Karpas-422 (cell line): ENCODE data around the gene SP5. TPM values are rescaled to one million over a fixed set of nuclear protein-coding genes. Genes with fewer than 3 reads are reported as not detected.
"Not testable (repeated sequence)": the region's sequence is repeated elsewhere in the genome, so short reads cannot be mapped to it uniquely, and the experiment has no call there.

Source experiments
- DNase-seq: peaks from one replicate; pipeline ENCODE4 v3.0.0-alpha.2; 2015
- H2AFZ ChIP-seq: fragments of 200-600 bp; sonication (generic); 2 replicates; pipeline ENCODE4 v1.6.1; 2014; ENCODE audit warnings: antibody characterized with exemption, low read length, mixed read lengths
- H3K27ac ChIP-seq: fragments of 200-600 bp; sonication (generic); 2 replicates; pipeline ENCODE4 v1.5.1; 2014; ENCODE audit warnings: mild to moderate bottlenecking, low read length, moderate library complexity
- H3K27me3 ChIP-seq: fragments of 200-600 bp; sonication (generic); 2 replicates; pipeline ENCODE4 v1.6.1; 2014; ENCODE audit warnings: low read length, mixed read lengths
- H3K36me3 ChIP-seq: fragments of 200-600 bp; sonication (generic); 2 replicates; pipeline ENCODE4 v1.6.1; 2014; ENCODE audit warnings: low read length, mixed read lengths; ENCODE audit not compliant: insufficient read depth
- H3K4me1 ChIP-seq: fragments of 200-600 bp; sonication (generic); 2 replicates; pipeline ENCODE4 v1.6.1; 2014; ENCODE audit warnings: mild to moderate bottlenecking, low read length, mixed read lengths
- H3K4me2 ChIP-seq: fragments of 200-600 bp; sonication (generic); 2 replicates; pipeline ENCODE4 v1.6.1; 2014; ENCODE audit warnings: low read length, low read depth, mild to moderate bottlenecking; ENCODE audit not compliant: poor library complexity, severe bottlenecking
- H3K4me3 ChIP-seq: fragments of 200-600 bp; sonication (generic); 2 replicates; pipeline ENCODE4 v1.5.1; 2014; ENCODE audit warnings: mild to moderate bottlenecking, antibody characterized with exemption, low read length, mixed read lengths
- H3K79me2 ChIP-seq: fragments of 200-600 bp; sonication (generic); 2 replicates; pipeline ENCODE4 v1.6.1; 2014; ENCODE audit warnings: mild to moderate bottlenecking, low read length, mixed read lengths
- H3K9ac ChIP-seq: fragments of 200-600 bp; sonication (generic); 2 replicates; pipeline ENCODE4 v1.6.0; 2014; ENCODE audit warnings: low read length
- H3K9me2 ChIP-seq: fragments of 200-600 bp; sonication (generic), shearing (Covaris generic); replicated peaks from 2 replicates; pipeline ENCODE4 v1.6.0; 2014; ENCODE audit warnings: mild to moderate bottlenecking, low read length, moderate library complexity; ENCODE audit not compliant: insufficient read depth
- H3K9me3 ChIP-seq: fragments of 300-700, 200-600 bp; sonication (generic); 2 replicates; pipeline ENCODE4 v1.6.1; 2014; ENCODE audit warnings: low read length, mixed read lengths
- H4K20me1 ChIP-seq: fragments of 200-600 bp; sonication (generic); 2 replicates; pipeline ENCODE4 v1.6.1; 2014; ENCODE audit warnings: mild to moderate bottlenecking, antibody characterized with exemption, low read length, low read depth; ENCODE audit not compliant: insufficient read depth
- total RNA-seq: library from RNA; depleted of rRNA; stranded (reverse); fragments of >200 nt; shearing (Covaris generic); gene quantifications from 2 replicates; pipeline ENCODE4 v1.2.3, GENCODE V29; 2014; ENCODE audit warnings: low replicate concordance; rRNA removed

SP5 gene
- not detected in 2 replicates for total RNA-seq

DNA sequence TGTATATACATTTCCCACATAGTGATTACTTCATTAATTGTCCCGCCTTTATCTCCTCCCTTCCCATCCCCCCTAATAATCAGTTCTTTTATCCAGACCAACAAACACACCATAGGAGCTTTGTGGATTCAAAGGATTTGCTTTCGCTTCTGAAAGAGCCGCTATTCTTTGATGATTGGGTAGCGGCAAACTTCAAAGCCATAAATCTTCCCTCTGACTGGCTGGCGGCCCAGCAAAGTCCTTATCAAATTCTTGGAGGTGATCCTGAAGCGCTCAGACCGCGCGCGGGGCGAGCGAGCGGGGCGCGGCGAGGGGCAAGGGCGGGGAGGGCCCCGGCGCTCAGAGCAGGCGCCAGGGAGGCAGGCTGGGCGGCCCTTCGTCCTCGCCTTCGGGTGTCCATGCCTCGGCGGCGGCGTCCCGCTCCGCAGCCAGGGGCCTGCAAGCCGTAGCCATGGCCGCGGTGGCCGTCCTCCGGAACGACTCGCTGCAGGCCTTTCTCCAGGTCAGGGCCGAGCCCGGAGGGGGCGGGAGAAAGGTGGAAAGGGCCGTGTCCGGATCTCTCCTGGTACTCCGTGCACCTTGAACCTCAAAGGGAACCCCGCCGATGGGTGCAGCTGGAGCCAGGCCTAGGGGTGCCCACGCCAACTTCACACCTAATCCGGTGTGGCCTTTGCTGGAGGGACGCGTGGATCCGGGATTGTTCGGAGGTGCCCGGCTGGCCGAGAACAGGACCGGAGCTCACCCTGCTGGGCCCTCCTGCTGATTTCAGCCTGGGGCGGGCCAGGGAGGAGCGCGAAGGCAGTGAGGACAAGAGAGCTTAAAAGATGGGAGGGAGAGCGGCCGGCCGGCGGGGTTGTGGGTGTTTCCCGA lies at the start of gene SP5:
Gene SP5 (plus strand): TSS at position 276 of the 870 bp plus-strand sequence. CDS start 176 bp downstream, at position 452.
- H3K27ac ChIP-seq = no peak within 1 kb of the TSS
- no peaks in the 10 kb centered on the region for H3K27me3 ChIP-seq
- no peaks in the 10 kb centered on the region for H3K4me1 ChIP-seq
- no peak within 1 kb of the TSS for H3K9ac ChIP-seq
- no peaks in the 10 kb centered on the region for H3K9me3 ChIP-seq
- H2AFZ ChIP-seq = no peak within 1 kb of the TSS
- H3K9me2 ChIP-seq = no peaks in the 10 kb centered on the region
- H3K4me2 ChIP-seq = no peak within 1 kb of the TSS
- no peaks in the 10 kb centered on the region for H3K36me3 ChIP-seq
- no peak within 1 kb of the TSS for H3K4me3 ChIP-seq
- no peaks in the 10 kb centered on the region for H4K20me1 ChIP-seq
- H3K79me2 ChIP-seq = no peaks in the 10 kb centered on the region
- DNase-seq = no peak

DNA sequence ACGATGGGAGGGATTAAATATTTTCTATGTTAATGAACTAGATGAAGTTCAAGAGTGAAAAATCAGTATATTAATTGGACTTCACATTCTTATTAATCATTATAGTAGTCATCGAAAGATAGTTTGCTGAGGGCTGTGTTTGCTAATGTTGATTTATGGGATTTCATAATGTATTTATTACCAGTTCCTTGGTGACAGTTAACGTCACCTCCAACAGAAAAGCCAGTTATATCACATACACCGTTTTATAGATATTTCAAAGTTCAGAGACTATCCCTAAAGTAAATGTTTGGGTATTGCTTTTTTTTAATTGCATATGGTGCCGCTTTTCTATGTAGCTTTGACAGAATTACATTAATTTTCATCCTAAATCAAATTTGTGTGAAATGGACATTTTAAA lies 49.4 kb upstream of the SP5 start:
- Histone ChIP-seq H2AFZ (no peak overlapping the region), H3K79me2 (no peaks in the 10 kb centered on the region), H4K20me1 (no peaks in the 10 kb centered on the region), H3K27ac (no peak overlapping the region), H3K9me2 (no peaks in the 10 kb centered on the region), H3K36me3 (no peaks in the 10 kb centered on the region), H3K9me3 (no peaks in the 10 kb centered on the region), H3K9ac (no peak overlapping the region), H3K4me2 (no peak overlapping the region), H3K4me1 (no peaks in the 10 kb centered on the region), H3K27me3 (no peaks in the 10 kb centered on the region), H3K4me3 (no peak overlapping the region)
- DNase-seq = no peak

DNA sequence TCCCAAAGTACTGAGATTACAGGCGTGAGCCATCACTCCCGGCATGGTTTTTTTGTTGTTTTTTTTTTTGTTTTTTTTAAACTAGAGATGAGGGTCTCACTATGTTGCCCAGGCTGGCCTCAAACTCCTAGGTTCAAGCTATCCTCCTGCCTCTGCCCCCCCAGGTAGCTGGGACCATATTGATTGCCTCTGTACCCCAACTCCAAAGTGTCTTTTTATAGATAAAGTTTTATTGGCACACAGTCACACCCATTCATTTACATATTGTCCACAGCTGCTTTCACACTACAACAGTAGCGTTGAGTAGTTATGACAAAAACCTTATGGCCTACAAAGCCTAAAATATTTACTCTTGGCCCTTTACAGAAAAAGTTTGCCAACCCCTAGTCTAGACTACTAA lies 45.2 kb upstream of the SP5 start:
- H3K36me3 ChIP-seq = no peaks in the 10 kb centered on the region
- H3K79me2 ChIP-seq = no peaks in the 10 kb centered on the region
- H2AFZ ChIP-seq = no peak overlapping the region
- no peaks in the 10 kb centered on the region for H3K9me2 ChIP-seq
- no peaks in the 10 kb centered on the region for H3K27me3 ChIP-seq
- H3K4me3 ChIP-seq = no peak overlapping the region
- no peak for DNase-seq
- no peak overlapping the region for H3K4me2 ChIP-seq
- no peaks in the 10 kb centered on the region for H4K20me1 ChIP-seq
- no peak overlapping the region for H3K9ac ChIP-seq
- no peaks in the 10 kb centered on the region for H3K9me3 ChIP-seq
- H3K4me1 ChIP-seq = no peaks in the 10 kb centered on the region
- no peak overlapping the region for H3K27ac ChIP-seq

- no peaks in the 10 kb centered on the region for H3K9me3 ChIP-seq
- DNase-seq = no peak
- H3K36me3 ChIP-seq = no peaks in the 10 kb centered on the region
- no peak overlapping the region for H3K4me3 ChIP-seq
- H3K4me2 ChIP-seq = no peak overlapping the region
- H3K4me1 ChIP-seq = no peaks in the 10 kb centered on the region
- H3K27ac ChIP-seq = no peak overlapping the region
- no peaks in the 10 kb centered on the region for H3K27me3 ChIP-seq
- no peak overlapping the region for H2AFZ ChIP-seq
- H3K9ac ChIP-seq = no peak overlapping the region
- no peaks in the 10 kb centered on the region for H3K9me2 ChIP-seq
- no peaks in the 10 kb centered on the region for H4K20me1 ChIP-seq
- H3K79me2 ChIP-seq = no peaks in the 10 kb centered on the region
Measured at GRCh38 chr2:170670651-170671050, 44.5 kb upstream of the SP5 start.

GRCh38 chr2:170671079-170671478 lies 44.1 kb upstream of the SP5 start:
- Histone ChIP-seq H3K79me2 (no peaks in the 10 kb centered on the region), H4K20me1 (no peaks in the 10 kb centered on the region), H3K9ac (no peak overlapping the region), H3K4me1 (no peaks in the 10 kb centered on the region), H3K27me3 (no peaks in the 10 kb centered on the region), H3K36me3 (no peaks in the 10 kb centered on the region), H3K9me2 (no peaks in the 10 kb centered on the region), H3K4me3 (no peak overlapping the region), H2AFZ (no peak overlapping the region), H3K27ac (no peak overlapping the region), H3K4me2 (no peak overlapping the region), H3K9me3 (no peaks in the 10 kb centered on the region)
- no peak for DNase-seq

DNA sequence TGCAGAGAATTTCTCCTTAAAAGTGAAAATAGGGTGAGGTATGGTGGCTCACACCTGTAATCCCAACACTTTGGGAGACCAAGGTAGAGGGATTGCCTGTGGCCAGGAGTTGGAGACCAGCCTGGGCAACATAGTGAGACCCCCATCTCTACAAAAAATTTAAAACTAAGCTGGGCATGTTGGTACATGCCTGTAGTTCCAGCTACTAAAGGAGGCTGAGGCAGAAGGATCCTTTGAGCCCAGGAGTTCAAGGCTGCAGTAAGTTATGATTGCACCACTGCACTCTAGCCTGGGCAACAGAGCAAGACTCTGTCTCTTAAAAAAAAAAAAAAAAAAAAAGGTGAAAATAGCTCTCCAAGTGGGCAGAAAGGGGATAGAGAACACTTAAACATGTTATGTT lies 40.9 kb upstream of the SP5 start:
- not testable (repeated sequence) for H3K36me3 ChIP-seq, H3K79me2 ChIP-seq, DNase-seq, H3K9me2 ChIP-seq, H2AFZ ChIP-seq, H3K4me2 ChIP-seq, H3K27ac ChIP-seq, H3K9ac ChIP-seq, H3K27me3 ChIP-seq, H3K4me3 ChIP-seq, H3K4me1 ChIP-seq, H4K20me1 ChIP-seq, H3K9me3 ChIP-seq

DNA sequence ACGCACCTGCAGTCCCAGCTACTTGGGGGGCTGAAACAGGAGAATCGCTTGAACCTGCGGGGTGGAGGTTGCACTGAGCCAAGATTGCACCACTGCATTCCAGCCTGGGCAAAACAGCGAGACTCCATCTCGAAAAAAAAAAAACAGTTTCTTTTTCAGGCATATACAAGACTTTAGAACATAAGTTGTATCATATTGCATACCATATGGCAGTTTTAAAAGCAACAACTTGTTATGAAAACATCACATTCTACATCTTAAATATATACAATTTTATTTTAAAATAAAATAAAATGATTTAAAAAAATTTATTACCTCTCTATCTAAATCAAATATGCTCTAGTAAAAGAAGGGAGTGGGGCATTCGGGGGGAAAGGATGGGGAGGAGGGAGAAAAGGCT lies 39.4 kb upstream of the SP5 start:
- Histone ChIP-seq H2AFZ (no peak overlapping the region), H3K36me3 (no peaks in the 10 kb centered on the region), H3K27ac (no peak overlapping the region), H3K9me2 (no peaks in the 10 kb centered on the region), H3K27me3 (no peaks in the 10 kb centered on the region), H3K79me2 (no peaks in the 10 kb centered on the region), H4K20me1 (no peaks in the 10 kb centered on the region), H3K9me3 (no peaks in the 10 kb centered on the region), H3K4me2 (no peak overlapping the region), H3K4me3 (no peak overlapping the region), H3K9ac (no peak overlapping the region), H3K4me1 (peaks cover 12% of the 10 kb centered on the region)
- DNase-seq = no peak

- no peak overlapping the region for H3K4me2 ChIP-seq
- no peaks in the 10 kb centered on the region for H4K20me1 ChIP-seq
- no peak overlapping the region for H3K9ac ChIP-seq
- no peak overlapping the region for H2AFZ ChIP-seq
- no peak overlapping the region for H3K27ac ChIP-seq
- no peaks in the 10 kb centered on the region for H3K79me2 ChIP-seq
- H3K4me3 ChIP-seq = no peak overlapping the region
- H3K36me3 ChIP-seq = no peaks in the 10 kb centered on the region
- H3K27me3 ChIP-seq = no peaks in the 10 kb centered on the region
- H3K9me3 ChIP-seq = no peaks in the 10 kb centered on the region
- DNase-seq = peak; percentile 41
- no peaks in the 10 kb centered on the region for H3K9me2 ChIP-seq
- H3K4me1 ChIP-seq = peaks cover 12% of the 10 kb centered on the region
Measured at GRCh38 chr2:170679607-170680079, 35.5 kb upstream of the SP5 start.
